PC-9 (cell line): ENCODE data around the gene DHPS. TPM values are rescaled to one million over a fixed set of nuclear protein-coding genes. Genes with fewer than 3 reads are reported as not detected.
"Not testable (repeated sequence)": the region's sequence is repeated elsewhere in the genome, so short reads cannot be mapped to it uniquely, and the experiment has no call there.

Experiments used
- BruUV-seq: library from RNA; stranded (reverse); fragments of 400-500 nt; replicated peaks from 2 replicates; lab custom pipeline; 2021; lab: Mats Ljungman, UMichigan
- CTCF ChIA-PET: fragments of 300-600 bp; sonication (Branson Sonifier 250); formaldehyde crosslinking; loops from one replicate; lab custom pipeline; 2022; ENCODE audit warnings: antibody characterized with exemption; lab: Charles Lee
- POLR2A ChIA-PET: fragments of 300-600 bp; sonication (Branson Sonifier 250); formaldehyde crosslinking; loops from one replicate; lab custom pipeline; 2022; ENCODE audit warnings: antibody characterized with exemption; ENCODE audit not compliant: unreplicated experiment; lab: Charles Lee
- DNase-seq, 2 experiments: peaks; one replicate each; pipeline versions ENCODE4 v3.0.0 to v3.0.0-alpha.2; 2015 to 2022; ENCODE audit warnings: mixed read lengths in 1 of 2
- H2AFZ ChIP-seq: fragments of 200-600 bp; sonication (generic); 2 replicates; pipeline ENCODE4 v1.8.1; 2017; ENCODE audit warnings: antibody characterized with exemption
- H3F3A ChIP-seq: fragments of 200-600 bp; sonication (generic); 2 replicates; pipeline ENCODE4 v1.8.1; 2017; ENCODE audit warnings: antibody characterized with exemption, mild to moderate bottlenecking, low read depth; ENCODE audit not compliant: insufficient read depth
- H3K27ac ChIP-seq: fragments of 200-600 bp; sonication (generic); 2 replicates; pipeline ENCODE4 v1.6.1; 2016; ENCODE audit warnings: mixed run types
- H3K27me3 ChIP-seq: fragments of 200-600 bp; sonication (generic); 2 replicates; pipeline ENCODE4 v1.6.1; 2016; ENCODE audit warnings: low read depth, mixed run types; ENCODE audit not compliant: insufficient read depth
- H3K36me3 ChIP-seq: fragments of 200-600 bp; sonication (generic); 2 replicates; pipeline ENCODE4 v1.6.1; 2016; ENCODE audit warnings: low read depth, mixed run types
- H3K4me1 ChIP-seq: fragments of 200-600 bp; sonication (generic); replicated peaks from 2 replicates; pipeline ENCODE4 v1.6.1; 2016; ENCODE audit warnings: mixed run types; ENCODE audit not compliant: insufficient read depth
- H3K4me2 ChIP-seq: fragments of 200-600 bp; sonication (generic); 2 replicates; pipeline ENCODE4 v1.6.1; 2017; ENCODE audit warnings: mixed run types
- H3K4me3 ChIP-seq: fragments of 200-600 bp; sonication (generic); 2 replicates; pipeline ENCODE4 v1.6.1; 2016; ENCODE audit warnings: mixed run types
- H3K79me2 ChIP-seq: fragments of 200-600 bp; sonication (generic); 2 replicates; pipeline ENCODE4 v1.6.1; 2017; ENCODE audit warnings: low read depth, mixed run types
- H3K9me2 ChIP-seq: fragments of 200-600 bp; sonication (generic); 2 replicates; pipeline ENCODE4 v1.8.1; 2017; ENCODE audit warnings: mild to moderate bottlenecking; ENCODE audit not compliant: insufficient read depth
- H3K9me3 ChIP-seq: fragments of 200-600 bp; sonication (generic); 2 replicates; pipeline ENCODE4 v1.8.1; 2016; ENCODE audit warnings: low read depth; ENCODE audit not compliant: insufficient read depth
- H4K20me1 ChIP-seq: fragments of 200-600 bp; sonication (generic); 2 replicates; pipeline ENCODE4 v1.8.1; 2017; ENCODE audit not compliant: insufficient read depth
- CTCF ChIP-seq: fragments of 200-600 bp; sonication (generic); conservative IDR thresholded peaks from 2 replicates; pipeline ENCODE4 v1.6.1; 2017; ENCODE audit warnings: mixed run types, antibody characterized with exemption, mild to moderate bottlenecking, moderate library complexity
- EZH2 ChIP-seq: fragments of 200-600 bp; sonication (generic); IDR thresholded peaks from 2 replicates; pipeline ENCODE4 v1.8.0; 2017; ENCODE audit warnings: antibody characterized with exemption, low read depth
- intact Hi-C: fragments of 100-400 bp; cut with micrococcal nuclease; formaldehyde crosslinking; loops from one replicate; pipeline ENCODE4 v1.10.0; 2022; ENCODE audit not compliant: unreplicated experiment
- total RNA-seq: library from RNA; stranded (reverse); gene quantifications from 2 replicates; pipeline ENCODE4 v1.2.3, GENCODE V29; 2021

DHPS gene
- total RNA-seq, 1 experiment from 2014 or later = 106 TPM

- no peak overlapping the region for H3K4me2 ChIP-seq
- DNase-seq = no peak
- intact Hi-C loops = no loop called here
- H3K27ac ChIP-seq = no peak overlapping the region
- BruUV-seq = no TSS peak
- ChIA-PET POLR2A (interaction anchor here (0.6 kb wide), 1 partner anchor 101 kb away, joined by 3 read pairs; no protein-coding TSS in a partner anchor), CTCF (interaction anchor here (0.7 kb wide), 1 partner anchor 11 kb away, joined by 3 read pairs; no protein-coding TSS in a partner anchor)
- 0 out of 2 replicates have a peak, but pooled peaks cover 16% of the 10 kb centered on the region for H3K36me3 ChIP-seq
- no peak overlapping the region for H3K4me3 ChIP-seq
- H3F3A ChIP-seq = peaks cover 85% of the 10 kb centered on the region
- no peaks in the 10 kb centered on the region for H3K9me3 ChIP-seq
- peaks cover 35% of the 10 kb centered on the region for H4K20me1 ChIP-seq
- H3K9me2 ChIP-seq = no peaks in the 10 kb centered on the region
- H2AFZ ChIP-seq = no peak overlapping the region
- TF ChIP-seq CTCF (no peak), EZH2 (no peak)
- H3K27me3 ChIP-seq = no peaks in the 10 kb centered on the region
- H3K4me1 ChIP-seq = peaks cover 13% of the 10 kb centered on the region
- peaks cover 44% of the 10 kb centered on the region for H3K79me2 ChIP-seq
Measured at GRCh38 chr19:12727745-12728433, 46.2 kb upstream of the DHPS start.

GRCh38 chr19:12726988-12727316, 45.3 kb upstream of the DHPS start:
- H3K9me2 ChIP-seq = no peaks in the 10 kb centered on the region
- CTCF ChIA-PET = interaction anchor here (0.7 kb wide), 1 partner anchor 67 kb away, joined by 3 read pairs; no protein-coding TSS in a partner anchor
- TF ChIP-seq EZH2 (no peak), CTCF (no peak)
- no peak overlapping the region for H3K27ac ChIP-seq
- H3K79me2 ChIP-seq = peaks cover 40% of the 10 kb centered on the region
- no peak overlapping the region for H2AFZ ChIP-seq
- 0 out of 2 replicates have a peak, but pooled peaks cover 5% of the 10 kb centered on the region for H3K4me1 ChIP-seq
- peaks cover 79% of the 10 kb centered on the region for H3F3A ChIP-seq
- peaks cover 25% of the 10 kb centered on the region for H4K20me1 ChIP-seq
- no peak for DNase-seq
- intact Hi-C loops = no loop called here
- no peaks in the 10 kb centered on the region for H3K27me3 ChIP-seq
- H3K4me3 ChIP-seq = no peak overlapping the region
- 0 out of 2 replicates have a peak, but pooled peaks cover 12% of the 10 kb centered on the region for H3K36me3 ChIP-seq
- no TSS peak for BruUV-seq
- POLR2A ChIA-PET = no interaction called here
- no peaks in the 10 kb centered on the region for H3K9me3 ChIP-seq
- no peak overlapping the region for H3K4me2 ChIP-seq

- H3K9me2 ChIP-seq, DNase-seq, H3K4me3 ChIP-seq, CTCF ChIA-PET, POLR2A ChIA-PET, H3K9me3 ChIP-seq, intact Hi-C loops, H3K27ac ChIP-seq, H3K4me2 ChIP-seq, H3K4me1 ChIP-seq, BruUV-seq, H2AFZ ChIP-seq, H3K27me3 ChIP-seq: not testable (repeated sequence)
- H3K79me2 ChIP-seq = peaks cover 40% of the 10 kb centered on the region
- peaks cover 72% of the 10 kb centered on the region for H3F3A ChIP-seq
- 0 out of 2 replicates have a peak, but pooled peaks cover 12% of the 10 kb centered on the region for H3K36me3 ChIP-seq
- peaks cover 14% of the 10 kb centered on the region for H4K20me1 ChIP-seq
Measured at GRCh38 chr19:12725612-12726011, 43.9 kb upstream of the DHPS start.
